ENCODE data around the gene SLC50A1. TPM values are rescaled to one million over a fixed set of nuclear protein-coding genes. Genes with fewer than 3 reads are reported as not detected.

SLC50A1 gene
- total and polyA plus RNA-seq, 9 of the 15 experiments (the other 6 are each of a cell fraction or from before 2014, with no cell fraction given), result 46.5 to 132 (median 91.9) TPM

GRCh38 chr1:155137154-155137949 is 1.7 kb downstream of the SLC50A1 start (continued):
- TF ChIP-seq EHMT2 (IDR thresholded peaks at IDR 0.05) (0 out of 2 replicates have a peak, but pooled peaks have one; percentile 55), MAFF (IDR thresholded peaks at IDR 0.05; ENCODE audit: low read length) (no peak), ZNF280A (IDR thresholded peaks at IDR 0.05; ENCODE audit: low read depth, partially characterized antibody) (no peak), ZNF311 (CRISPR knock-in tag; IDR thresholded peaks at IDR 0.05) (no peak), STAT5B (CRISPR knock-in tag; IDR thresholded peaks at IDR 0.05) (no peak), MIER1 (IDR thresholded peaks at IDR 0.05; ENCODE audit: low read depth) (no peak), BHLHE40 (IDR thresholded peaks at IDR 0.05; ENCODE audit: low read length) (no peak), ZNF766 (CRISPR knock-in tag; conservative IDR thresholded peaks at IDR 0.05) (no peak), POU5F1 (IDR thresholded peaks at IDR 0.05; ENCODE audit: borderline replicate concordance, low read depth, low read length, partially characterized antibody) (no peak), MED1 (CRISPR knock-in tag; IDR thresholded peaks at IDR 0.05; ENCODE audit: borderline replicate concordance) (no peak), ZBTB17 (CRISPR knock-in tag; IDR thresholded peaks at IDR 0.05) (no peak), MCM2 (IDR thresholded peaks at IDR 0.05; ENCODE audit: low read depth) (no peak), POLR2AphosphoS2 (IDR thresholded peaks at IDR 0.05; ENCODE audit: low read length) (no peak), TFAP4 (CRISPR knock-in tag; IDR thresholded peaks at IDR 0.05; ENCODE audit: borderline replicate concordance) (no peak; the same call in 1 of the 2 replicates), CBFA2T2 (conservative IDR thresholded peaks at IDR 0.05) (peak; percentile 70), ZNF274 (IDR thresholded peaks at IDR 0.05; ENCODE audit: borderline replicate concordance, low read depth, low read length) (no peak), MAZ (CRISPR knock-in tag; conservative IDR thresholded peaks at IDR 0.05 in 1 of 2, IDR thresholded peaks at IDR 0.05 in 1 of 2) (no peak), FOXJ3 (CRISPR knock-in tag; IDR thresholded peaks at IDR 0.05) (no peak), YBX1 (IDR thresholded peaks at IDR 0.05) (no peak), KLF10 (CRISPR knock-in tag; IDR thresholded peaks at IDR 0.05) (no peak), DACH1 (IDR thresholded peaks at IDR 0.05; ENCODE audit: partially characterized antibody) (no peak), PHF21A (IDR thresholded peaks at IDR 0.05; ENCODE audit: borderline replicate concordance, low read depth) (no peak), ZNF740 (CRISPR knock-in tag; IDR thresholded peaks at IDR 0.05) (0 out of 2 replicates have a peak, but pooled peaks have one; percentile 63), ZNF740 (tag; IDR thresholded peaks at IDR 0.05) (0 out of 4 replicates have a peak, but pooled peaks of 1 of the 2 experiments have one; percentile 31), TOE1 (IDR thresholded peaks at IDR 0.05; ENCODE audit: borderline replicate concordance) (no peak), TOE1 (CRISPR knock-in tag; IDR thresholded peaks at IDR 0.05; ENCODE audit: borderline replicate concordance, low read depth) (no peak), TAL1 (IDR thresholded peaks at IDR 0.05) (peak; percentile 69), ZNF695 (CRISPR knock-in tag; IDR thresholded peaks at IDR 0.05) (no peak)

All from K562 (cell line).